ENCODE results near the gene PWWP2A. TPM values are rescaled to one million over a fixed set of nuclear protein-coding genes. Genes with fewer than 3 reads are reported as not detected.
A peak's percentile ranks its signal among the peaks of the same experiment; 100 is the strongest.

Gene PWWP2A
- total and polyA plus RNA-seq, 2 of the 8 experiments (the other 6 are each of a cell fraction or from before 2014, with no cell fraction given), result 18.5 to 63.0 TPM

DNA sequence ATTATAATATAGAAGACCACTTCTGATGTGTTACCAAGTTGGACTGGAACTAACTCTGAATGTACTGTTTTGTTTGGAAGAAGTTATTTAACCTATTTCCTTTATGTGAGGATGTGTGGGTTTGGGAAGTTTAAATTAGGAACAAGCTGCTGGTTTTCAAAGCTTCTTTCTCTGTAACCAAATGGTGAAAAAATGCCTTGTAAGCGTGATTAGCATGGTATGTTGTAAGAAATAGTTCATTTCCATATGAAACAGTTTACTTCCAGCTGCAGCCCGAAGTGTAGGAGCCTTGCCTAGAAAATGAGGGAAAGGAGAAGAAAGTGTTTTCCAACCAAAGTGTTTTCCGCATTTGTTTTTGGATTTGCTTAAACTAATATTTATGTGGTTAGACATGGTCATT is 74.3 kb downstream of the PWWP2A start:
- WGBS, 2 experiments (ENCODE audit: extremely low coverage in 1 of 2, insufficient coverage in 1 of 2, insufficient read length in 1 of 2, insufficient replicate concordance in 2 of 2, low coverage in 1 of 2, low lambda C conversion rate in 2 of 2, missing lambda C conversion rate in 1 of 2), result 29% methylated on average over 3 of the region's 3 CpGs; no CpG with 5 or more reads in 1 of the 2 experiments
- no peak overlapping the region for H4K91ac ChIP-seq (replicated peaks; ENCODE audit: insufficient read length, low read length)
- H3K36me3 ChIP-seq (ENCODE audit: control insufficient read depth in 2 of 4, insufficient read depth in 4 of 4, low read length in 3 of 4), result peaks cover 0 to 25% (median 12%) of the 10 kb centered on the region in 4 experiments; a peak in 6 of 8 replicates
- no peaks in the 10 kb centered on the region for H3K9me3 ChIP-seq (ENCODE audit: insufficient read depth in 2 of 2, low read depth in 1 of 2, low read length in 1 of 2)
- no peak for DNase-seq (ENCODE audit: low read depth in 1 of 2, low spot score in 2 of 2)
- H3K23ac ChIP-seq (ENCODE audit: insufficient read length), result no peak overlapping the region
- no peak overlapping the region for H2BK12ac ChIP-seq (ENCODE audit: low read depth, low read length)
- H3K4ac ChIP-seq (replicated peaks; ENCODE audit: insufficient read length, low read depth, low read length), result no peak overlapping the region
- no peak overlapping the region for H3K14ac ChIP-seq (ENCODE audit: insufficient read length)
- peak overlapping the region in 1 of 4 experiments; percentile 44; a peak in 2 of 8 replicates for H3K4me3 ChIP-seq (ENCODE audit: extremely low read depth in 1 of 4, insufficient read depth in 2 of 4, low read depth in 3 of 4, low read length in 4 of 4)
- H2BK20ac ChIP-seq (ENCODE audit: low read length), result no peak overlapping the region
- H3K4me2 ChIP-seq (ENCODE audit: insufficient read depth in 1 of 2, low read depth in 2 of 2, low read length in 2 of 2), result peak overlapping the region; percentile 18 to 62; a peak in 3 of 4 replicates
- H2BK15ac ChIP-seq (ENCODE audit: low read length), result no peak overlapping the region
- no peaks in the 10 kb centered on the region for H3K27me3 ChIP-seq (replicated peaks in 1 of 4; ENCODE audit: control insufficient read depth in 3 of 4, extremely low read depth in 1 of 4, insufficient read depth in 3 of 4, low read length in 3 of 4)
- H2BK5ac ChIP-seq (ENCODE audit: low read depth, low read length), result no peak overlapping the region
- H4K8ac ChIP-seq (ENCODE audit: extremely low read depth, insufficient read depth, low read length), result no peak overlapping the region
- TF ChIP-seq CHD1 (IDR thresholded peaks at IDR 0.05; ENCODE audit: low read depth, low read length), result no peak
- TF ChIP-seq USF2 (IDR thresholded peaks at IDR 0.05; ENCODE audit: low read length), result no peak
- 0 out of 2 replicates have a peak, but pooled peaks have one; percentile 30 for TF ChIP-seq CEBPB (IDR thresholded peaks at IDR 0.05; ENCODE audit: low read depth, low read length)
- TF ChIP-seq TEAD4 (IDR thresholded peaks at IDR 0.05; ENCODE audit: low read depth, low read length), result 0 out of 2 replicates have a peak, but pooled peaks have one; percentile 10
- TF ChIP-seq BRCA1 (IDR thresholded peaks at IDR 0.05; ENCODE audit: low read depth, low read length), result no peak
- TF ChIP-seq SIN3A (conservative IDR thresholded peaks at IDR 0.05 in 1 of 2, IDR thresholded peaks at IDR 0.05 in 1 of 2; ENCODE audit: low read depth in 1 of 2, low read length in 2 of 2), result no peak
- TF ChIP-seq POLR2A (IDR thresholded peaks at IDR 0.05; ENCODE audit: control extremely low read depth in 1 of 2, low read depth in 2 of 2, low read length in 2 of 2), result no peak
- TF ChIP-seq EGR1 (IDR thresholded peaks at IDR 0.05; ENCODE audit: borderline replicate concordance, low read depth, low read length), result no peak
- no peak overlapping the region for H4K5ac ChIP-seq (ENCODE audit: insufficient read length, low read depth, low read length)
- CTCF ChIA-PET (ENCODE audit: partially characterized antibody), result interaction anchor here (0.8 to 1.5 kb wide), 5 partner anchors 10 to 127 kb away, joined by 3 to 12 read pairs (median 3); no protein-coding TSS in a partner anchor
- H3K79me2 ChIP-seq (ENCODE audit: control insufficient read depth in 1 of 2, insufficient read depth in 2 of 2, low read length in 2 of 2), result no peaks in the 10 kb centered on the region
- H3K23me2 ChIP-seq (ENCODE audit: low read depth, low read length), result no peaks in the 10 kb centered on the region; the same call in 1 of the 2 replicates
- no peak overlapping the region for H2BK120ac ChIP-seq (replicated peaks; ENCODE audit: low read depth, low read length)
- H3K4me1 ChIP-seq (replicated peaks in 1 of 4; ENCODE audit: control insufficient read depth in 3 of 4, insufficient read depth in 4 of 4, low read length in 3 of 4), result peaks cover 5 to 20% (median 12%) of the 10 kb centered on the region in 4 experiments; a peak in 6 of 7 replicates
- H3K18ac ChIP-seq (ENCODE audit: extremely low read depth, low read length), result no peak overlapping the region; the same call in 1 of the 2 replicates
- no peak overlapping the region for H3K56ac ChIP-seq (replicated peaks; ENCODE audit: insufficient read length, low read depth, low read length)
- H3K79me1 ChIP-seq (ENCODE audit: low read depth, low read length), result no peaks in the 10 kb centered on the region
- H2AFZ ChIP-seq (ENCODE audit: low read length), result no peak overlapping the region
- H3K27ac ChIP-seq (ENCODE audit: low read depth, low read length), result peak overlapping the region; percentile 61; the same call in 1 of the 2 replicates
- FAIRE-seq, result peak; percentile 19
- POLR2A ChIA-PET (ENCODE audit: partially characterized antibody), result interaction anchor here (0.8 to 1.1 kb wide), 4 partner anchors 16 to 142 kb away, joined by 3 to 5 read pairs (median 4); no protein-coding TSS in a partner anchor
- H4K20me1 ChIP-seq (replicated peaks in 1 of 2; ENCODE audit: control insufficient read depth in 1 of 2, insufficient read depth in 2 of 2, low read length in 2 of 2), result peaks cover 2% of the 10 kb centered on the region in 2 experiments
- no peak overlapping the region for H3K9ac ChIP-seq (replicated peaks in 1 of 4; ENCODE audit: extremely low read depth in 1 of 4, low read depth in 3 of 4, low read length in 3 of 4)
- H2AK5ac ChIP-seq (ENCODE audit: low read depth, low read length), result no peak overlapping the region
